C4-2B (cell line): Measurements from ENCODE around the gene HMGCS2.
"Not testable (repeated sequence)": the region's sequence is repeated elsewhere in the genome, so short reads cannot be mapped to it uniquely, and the experiment has no call there.

Source experiments
- H3K27ac ChIP-seq: fragments of 450-650 bp; 2 replicates; pipeline ENCODE4 v1.5.1; 2017
- CTCF ChIP-seq: fragments of 450-650 bp; conservative IDR thresholded peaks from 2 replicates; pipeline ENCODE4 v1.5.1; 2017; ENCODE audit warnings: mild to moderate bottlenecking
- ZFX ChIP-seq: fragments of 450-650 bp; IDR thresholded peaks from 2 replicates; pipeline ENCODE4 v1.6.1; 2017

Gene HMGCS2

GRCh38 chr1:119790451-119791198 is 21.9 kb upstream of the HMGCS2 start:
- H3K27ac ChIP-seq = no peak overlapping the region
- no peak for TF ChIP-seq CTCF
- no peak for TF ChIP-seq ZFX

DNA sequence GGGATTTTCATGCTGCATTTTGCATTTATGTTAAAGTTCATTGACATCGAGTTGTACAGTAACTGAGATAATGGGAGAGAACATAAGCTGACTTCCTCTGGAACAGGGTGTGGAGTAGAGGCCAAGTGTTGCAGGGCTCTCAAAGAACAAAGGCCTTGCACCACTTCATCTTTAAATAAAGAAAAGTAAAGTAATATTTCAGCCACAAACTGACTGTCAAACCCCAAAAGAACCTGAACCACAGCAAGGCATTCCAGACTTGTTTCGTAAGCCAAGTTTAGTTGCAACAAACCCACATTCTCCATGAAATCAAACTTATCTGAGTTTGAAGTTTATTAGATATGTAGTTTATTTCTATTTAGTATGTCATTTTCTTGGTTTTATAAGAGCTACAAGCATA is 19.1 kb upstream of the HMGCS2 start:
- TF ChIP-seq CTCF (no peak), ZFX (no peak)
- H3K27ac ChIP-seq = no peak overlapping the region

GRCh38 chr1:119786473-119787050 is 17.9 kb upstream of the HMGCS2 start:
- not testable (repeated sequence) for H3K27ac ChIP-seq

DNA sequence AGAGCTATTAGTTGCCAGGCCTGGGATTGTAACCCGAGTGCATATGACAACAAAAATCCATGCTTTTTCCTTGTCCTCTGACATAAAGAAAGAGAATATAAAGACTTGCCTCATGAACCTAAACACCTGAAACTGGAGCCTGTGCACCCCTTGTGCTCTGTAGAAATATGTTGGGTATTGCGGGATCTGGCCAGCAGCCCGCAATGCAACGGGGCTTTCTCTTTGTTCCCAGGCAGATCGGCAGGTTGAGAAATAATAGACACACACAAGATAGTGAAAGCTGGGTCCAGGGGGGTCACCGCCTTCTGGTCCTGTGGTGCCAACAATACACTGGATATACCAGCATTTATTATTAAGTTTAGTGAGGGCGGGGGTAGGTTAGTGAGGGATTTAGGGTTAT is 17.3 kb upstream of the HMGCS2 start:
- not testable (repeated sequence) for H3K27ac ChIP-seq

DNA sequence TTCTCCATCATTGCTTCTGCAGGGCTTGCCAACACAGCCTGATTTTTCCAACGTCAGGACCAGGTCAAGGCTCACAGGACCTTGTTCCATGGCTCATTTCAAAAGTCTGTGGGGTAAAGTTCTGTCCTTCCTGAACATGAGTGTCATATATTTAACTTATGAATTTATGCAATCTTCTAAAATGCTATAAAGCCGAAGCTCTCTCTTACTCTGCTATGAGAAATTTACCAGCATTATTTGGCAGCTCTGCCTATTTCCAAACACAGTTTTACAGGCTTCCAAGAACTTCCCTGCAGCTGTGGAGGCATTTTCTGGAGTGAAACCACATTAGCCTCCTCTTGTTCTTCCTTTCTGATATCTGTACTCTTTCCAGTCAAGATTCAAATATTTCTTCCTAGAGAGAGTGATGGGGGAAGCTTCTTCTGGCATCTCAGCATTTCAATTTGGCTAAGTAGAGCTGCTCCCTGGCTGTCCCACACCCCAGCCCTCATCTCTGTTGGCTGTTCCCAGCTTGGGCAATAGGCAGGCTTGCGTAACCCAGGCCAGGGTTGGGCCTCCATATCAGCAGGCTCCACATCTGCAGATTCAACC is 15.6 kb upstream of the HMGCS2 start:
- no peak for TF ChIP-seq CTCF
- TF ChIP-seq ZFX = no peak
- no peak overlapping the region for H3K27ac ChIP-seq

GRCh38 chr1:119783354-119784185 is 14.9 kb upstream of the HMGCS2 start:
- H3K27ac ChIP-seq = no peak overlapping the region

GRCh38 chr1:119782631-119783325 is 14.1 kb upstream of the HMGCS2 start:
- no peak for TF ChIP-seq ZFX
- no peak overlapping the region for H3K27ac ChIP-seq

More at GRCh38 chr1:119783354-119784185, 14.9 kb upstream of the HMGCS2 start:
- TF ChIP-seq ZFX (no peak), CTCF (no peak)

DNA sequence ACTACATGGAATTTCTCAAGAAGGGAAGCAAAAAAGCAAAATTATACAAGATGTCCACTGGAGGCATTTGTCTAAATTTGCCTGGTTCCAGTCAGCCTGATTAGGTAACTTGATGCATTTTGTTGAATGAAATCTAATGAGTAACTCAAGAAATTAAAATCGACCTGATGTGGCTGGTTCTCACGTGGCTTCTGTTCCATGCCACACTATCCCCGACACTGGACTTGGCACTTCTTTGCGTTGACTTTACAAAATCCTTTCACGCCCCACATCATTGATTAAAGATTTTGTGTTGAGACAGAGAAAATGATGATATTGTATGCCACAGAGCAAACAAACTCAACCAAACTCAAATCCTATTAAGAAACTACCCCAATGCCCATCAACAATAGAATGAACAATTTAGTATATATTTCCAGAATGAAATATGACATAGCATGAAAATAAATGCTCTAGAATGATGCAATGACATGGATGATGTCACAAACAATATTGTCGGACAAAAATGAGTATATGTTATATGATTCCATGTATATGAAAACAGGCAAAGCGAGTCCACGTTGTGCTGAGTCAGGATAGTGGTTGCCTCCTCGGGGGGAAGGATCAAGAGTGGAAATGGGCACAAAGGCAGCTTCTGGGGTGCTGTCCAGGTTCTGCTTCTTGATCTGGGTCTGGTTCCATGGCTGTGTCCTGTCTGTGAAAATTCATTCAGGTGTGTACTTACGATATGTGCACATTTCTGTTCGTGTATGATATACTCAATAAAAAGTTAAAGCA is 12.9 kb upstream of the HMGCS2 start:
- no peak overlapping the region for H3K27ac ChIP-seq
- TF ChIP-seq CTCF = no peak; the same call in 1 of the 2 replicates
